HG03460 (cell line): ENCODE data around the gene PRSS12.
"Not testable (repeated sequence)": the region's sequence is repeated elsewhere in the genome, so short reads cannot be mapped to it uniquely, and the experiment has no call there.

ENCODE experiments used
- ATAC-seq: cut with Tn5 transposase; IDR thresholded peaks from one replicate; pipeline ENCODE4 v1.9.1; 2021; ENCODE audit not compliant: unreplicated experiment

PRSS12 gene

GRCh38 chr4:118327554-118328241 lies 25.1 kb downstream of the PRSS12 start:
- ATAC-seq: no peak

- no peak for ATAC-seq
These were observed 26.2 kb downstream of the PRSS12 start for GRCh38 chr4:118326585-118326984.

GRCh38 chr4:118325431-118325830 lies 27.4 kb downstream of the PRSS12 start:
- ATAC-seq: no peak

GRCh38 chr4:118322831-118323502 lies 29.8 kb downstream of the PRSS12 start:
- ATAC-seq: no peak

- no peak for ATAC-seq
These were observed 33.9 kb downstream of the PRSS12 start for GRCh38 chr4:118318931-118319330.

- ATAC-seq: no peak
These were observed 35.1 kb downstream of the PRSS12 start for GRCh38 chr4:118317691-118318090.

- no peak for ATAC-seq
These were observed 38.6 kb downstream of the PRSS12 start for GRCh38 chr4:118314221-118314620.

GRCh38 chr4:118313098-118313497 lies 39.7 kb downstream of the PRSS12 start:
- no peak for ATAC-seq

- no peak for ATAC-seq
These were observed 44.3 kb downstream of the PRSS12 start for GRCh38 chr4:118308306-118309030.

GRCh38 chr4:118307643-118308042 lies 45.2 kb downstream of the PRSS12 start:
- ATAC-seq: no peak

- not testable (repeated sequence) for ATAC-seq
These were observed 53.2 kb downstream of the PRSS12 start for GRCh38 chr4:118299619-118300018.

GRCh38 chr4:118296729-118297128 lies 56.1 kb downstream of the PRSS12 start:
- no peak for ATAC-seq

GRCh38 chr4:118290951-118291350 lies 61.9 kb downstream of the PRSS12 start:
- no peak for ATAC-seq

- ATAC-seq: no peak
These were observed 63.0 kb downstream of the PRSS12 start for GRCh38 chr4:118289794-118290193.

GRCh38 chr4:118287711-118288451 lies 64.9 kb downstream of the PRSS12 start:
- no peak for ATAC-seq

- ATAC-seq: no peak
These were observed 66.1 kb downstream of the PRSS12 start for GRCh38 chr4:118286685-118287084.

- ATAC-seq: no peak
These were observed 66.9 kb downstream of the PRSS12 start for GRCh38 chr4:118285931-118286330.

GRCh38 chr4:118284169-118284568 lies 68.6 kb downstream of the PRSS12 start:
- ATAC-seq: peak; percentile 46

GRCh38 chr4:118282692-118283091 lies 70.1 kb downstream of the PRSS12 start:
- no peak for ATAC-seq

- ATAC-seq: no peak
These were observed 71.0 kb downstream of the PRSS12 start for GRCh38 chr4:118281611-118282442.
